HUES6 (cell line): ENCODE measurements around the gene WWP2.

Experiments used
- H3K27ac ChIP-seq: 2 replicates; pipeline ENCODE4 v1.7.0; 2013; ENCODE audit warnings: low read depth, mild to moderate bottlenecking, low read length, inconsistent platforms
- H3K27me3 ChIP-seq: 2 replicates; pipeline ENCODE4 v1.6.1; 2013; ENCODE audit warnings: low read length; ENCODE audit not compliant: control insufficient read depth, insufficient read depth
- H3K36me3 ChIP-seq: 2 replicates; pipeline ENCODE4 v1.6.1; 2013; ENCODE audit warnings: low read length; ENCODE audit not compliant: control insufficient read depth, insufficient read depth
- H3K4me1 ChIP-seq: 2 replicates; pipeline ENCODE4 v1.6.1; 2013; ENCODE audit warnings: low read length; ENCODE audit not compliant: control insufficient read depth, insufficient read depth
- H3K4me3 ChIP-seq: 2 replicates; pipeline ENCODE4 v1.5.1; 2013; ENCODE audit warnings: low read depth, low read length
- H3K9ac ChIP-seq: one replicate; pipeline ENCODE4 v1.6.1; 2013; ENCODE audit warnings: mild to moderate bottlenecking, low read length
- H3K9me3 ChIP-seq: 2 replicates; pipeline ENCODE4 v1.6.1; 2013; ENCODE audit warnings: low read depth, low read length; ENCODE audit not compliant: control insufficient read depth, insufficient read depth

Gene WWP2

DNA sequence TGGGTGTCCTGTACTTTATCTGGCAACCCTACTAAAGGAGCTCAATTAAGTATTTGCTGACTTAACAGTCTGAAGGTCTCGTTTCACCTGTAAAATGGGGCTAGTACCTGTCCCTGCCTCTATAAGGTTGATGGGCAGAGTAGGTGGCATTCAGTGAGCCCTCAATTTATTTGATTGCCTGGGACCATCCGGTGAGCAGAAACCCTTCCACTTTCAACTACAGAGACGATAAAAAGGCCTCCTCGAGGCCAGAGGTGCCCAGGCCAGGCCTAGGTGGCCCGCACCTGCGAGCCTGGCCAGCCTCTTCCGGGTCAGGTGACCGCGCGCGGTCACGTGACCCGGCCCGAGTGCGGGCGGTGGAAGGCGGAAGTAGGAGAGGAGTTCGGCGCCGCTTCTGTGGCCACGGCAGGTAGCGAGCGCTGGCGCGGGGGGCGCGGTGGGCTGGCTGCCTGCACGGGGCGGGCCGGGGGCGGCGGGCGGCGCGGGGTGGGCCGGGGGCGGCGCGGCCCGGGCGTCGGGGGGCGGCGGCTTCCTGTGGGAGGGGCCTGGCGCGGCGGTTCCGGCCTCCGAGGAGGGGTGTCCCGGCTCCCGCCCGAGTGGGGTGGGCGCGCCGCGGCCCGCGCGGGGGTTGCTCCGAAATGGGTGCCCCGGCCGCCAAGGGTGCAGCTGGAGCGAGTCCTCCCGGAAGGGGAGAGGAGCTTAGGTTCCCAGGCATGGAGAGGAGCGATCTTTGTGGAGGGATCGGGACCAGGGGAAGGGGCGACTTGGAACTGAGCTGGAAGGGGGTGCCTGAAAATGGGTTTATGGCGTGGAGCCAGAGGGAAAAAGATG lies at the start of gene WWP2:
WWP2 (plus strand) TSS at position 350 of the 831 bp plus-strand sequence. CDS start 24,679 bp downstream, outside the sequence.
- H3K9ac ChIP-seq = peak within 1 kb of the TSS; percentile 94
- no peaks in the 10 kb centered on the region for H3K27me3 ChIP-seq
- peak within 1 kb of the TSS; percentile 48; the same call in 1 of the 2 replicates for H3K27ac ChIP-seq
- H3K4me3 ChIP-seq = peak within 1 kb of the TSS; percentile 100
- H3K4me1 ChIP-seq = peaks cover 5% of the 10 kb centered on the region
- no peaks in the 10 kb centered on the region for H3K36me3 ChIP-seq
- H3K9me3 ChIP-seq = peaks cover 1% of the 10 kb centered on the region; the same call in 1 of the 2 replicates

DNA sequence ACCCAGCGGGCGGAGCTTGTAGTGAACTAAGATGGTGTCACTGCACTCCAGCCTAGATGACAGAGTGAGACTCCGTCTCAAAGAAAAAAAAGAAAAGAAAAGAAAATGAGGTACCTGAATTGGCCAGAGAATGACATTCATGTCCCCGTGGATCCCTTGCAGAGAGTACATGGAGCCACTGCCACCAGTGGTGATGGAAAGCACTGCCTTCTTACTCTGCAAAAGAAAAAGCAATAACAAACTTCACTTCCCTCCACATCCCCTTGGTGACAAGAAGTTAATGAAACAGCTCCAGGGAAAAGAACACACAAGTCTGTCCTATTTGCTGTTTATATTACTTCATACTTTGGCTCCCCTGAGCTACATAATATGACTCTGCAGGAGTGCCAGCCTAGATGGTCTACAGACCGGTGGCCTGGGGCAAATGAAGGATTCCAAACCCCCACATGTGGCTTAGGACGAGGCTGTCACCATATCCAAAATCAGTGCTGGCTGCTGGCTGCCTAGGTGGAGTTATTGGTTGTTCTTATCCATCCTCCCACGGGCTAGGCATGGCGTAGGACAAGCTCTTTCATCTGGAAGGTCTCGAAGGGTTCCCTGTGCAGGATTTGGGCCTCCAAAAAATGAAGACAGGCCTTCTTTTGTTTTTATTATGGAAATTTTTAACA lies 49.1 kb upstream of the WWP2 start:
- Histone ChIP-seq H3K27ac (no peak overlapping the region), H3K9ac (no peak overlapping the region), H3K36me3 (peaks cover 53% of the 10 kb centered on the region), H3K4me3 (no peak overlapping the region), H3K4me1 (no peaks in the 10 kb centered on the region), H3K27me3 (no peaks in the 10 kb centered on the region), H3K9me3 (no peaks in the 10 kb centered on the region)

DNA sequence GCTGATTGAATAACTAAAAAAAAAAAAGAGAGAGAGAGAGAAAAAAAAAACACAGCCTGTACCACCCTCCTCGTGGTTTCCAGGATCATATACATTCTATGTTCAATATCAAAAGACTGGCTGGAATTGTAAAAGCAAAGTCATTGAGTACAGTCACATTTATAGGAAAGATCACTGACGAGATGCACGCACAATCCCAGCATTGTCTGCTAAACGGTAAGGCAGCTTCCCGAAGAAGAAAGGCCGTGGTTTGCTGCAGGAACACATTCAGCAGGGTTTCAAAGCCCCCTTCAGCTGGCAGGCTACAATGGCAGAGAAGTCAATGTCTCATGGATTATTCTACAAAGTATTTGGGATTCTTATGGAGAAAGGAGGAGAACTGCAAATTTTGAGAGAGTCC lies 45.1 kb upstream of the WWP2 start:
- Histone ChIP-seq H3K9me3 (no peaks in the 10 kb centered on the region), H3K9ac (no peak overlapping the region), H3K36me3 (peaks cover 42% of the 10 kb centered on the region), H3K27ac (no peak overlapping the region), H3K27me3 (no peaks in the 10 kb centered on the region), H3K4me1 (no peaks in the 10 kb centered on the region; the same call in 1 of the 2 replicates), H3K4me3 (no peak overlapping the region)

DNA sequence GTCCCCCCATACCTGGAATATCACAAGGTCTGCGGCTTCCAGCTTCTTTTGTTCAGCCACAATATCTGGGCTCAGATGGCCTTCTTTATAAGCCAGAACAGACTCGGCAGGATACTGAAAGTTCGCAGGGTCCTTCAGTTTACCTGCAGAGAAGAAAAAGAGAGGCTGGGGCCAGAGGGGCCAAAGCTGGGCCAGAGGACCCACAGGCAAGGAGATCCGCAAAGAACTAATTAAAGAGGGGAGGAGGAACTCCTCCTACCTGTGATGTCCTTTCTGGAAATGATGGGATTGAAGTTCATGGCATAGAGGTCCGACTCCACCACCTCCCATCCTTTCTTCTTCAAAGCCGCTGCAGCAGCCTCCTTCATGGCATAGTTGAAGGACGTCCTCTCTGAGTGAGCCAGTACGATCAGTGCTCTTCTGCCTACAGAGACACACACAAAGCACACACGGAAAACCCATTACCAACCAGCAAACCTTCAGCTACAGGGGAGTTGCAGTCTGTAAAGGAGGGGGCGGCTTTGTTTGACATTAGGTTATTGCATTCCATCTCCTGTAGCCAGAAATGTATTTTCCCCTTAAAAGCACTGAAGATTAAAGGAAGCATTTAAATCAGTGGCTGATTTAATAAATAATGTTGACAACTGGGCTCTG lies 43.9 kb upstream of the WWP2 start:
- Histone ChIP-seq H3K9ac (no peak overlapping the region), H3K27me3 (no peaks in the 10 kb centered on the region), H3K9me3 (no peaks in the 10 kb centered on the region), H3K4me1 (no peaks in the 10 kb centered on the region; the same call in 1 of the 2 replicates), H3K27ac (no peak overlapping the region), H3K36me3 (peaks cover 30% of the 10 kb centered on the region), H3K4me3 (no peak overlapping the region)

DNA sequence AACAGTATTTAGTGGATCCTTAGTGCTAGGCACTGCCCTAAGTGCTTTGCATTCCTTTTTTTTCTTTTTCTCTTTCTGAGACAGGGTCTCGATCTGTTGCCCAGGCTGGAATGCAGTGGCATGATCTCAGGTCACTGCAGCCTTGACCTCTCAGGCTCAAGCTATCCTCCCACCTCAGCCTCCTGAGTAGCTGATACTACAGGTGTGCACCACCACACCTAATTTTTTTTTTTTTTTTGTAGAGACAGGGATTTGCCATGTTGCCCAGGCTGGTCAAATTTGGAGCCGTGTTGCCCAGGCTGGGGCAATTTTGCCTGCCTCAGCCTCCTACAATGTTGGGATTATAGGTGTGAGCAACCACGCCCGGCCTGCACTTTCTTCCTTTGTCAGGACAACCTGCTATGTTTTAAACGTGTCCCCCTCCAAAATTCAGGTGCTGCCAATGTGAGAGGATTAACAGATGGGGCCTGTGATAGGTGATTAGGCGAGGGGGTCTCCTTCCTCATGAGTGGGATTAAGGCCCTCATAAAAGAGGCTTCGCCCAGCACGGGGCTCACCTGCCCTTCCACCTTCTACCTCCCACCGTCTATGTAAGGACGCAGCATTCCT lies 41.2 kb upstream of the WWP2 start:
- Histone ChIP-seq H3K4me1 (peaks cover 13% of the 10 kb centered on the region), H3K27ac (no peak overlapping the region), H3K4me3 (no peak overlapping the region), H3K27me3 (no peaks in the 10 kb centered on the region), H3K9me3 (no peaks in the 10 kb centered on the region), H3K9ac (no peak overlapping the region), H3K36me3 (peaks cover 17% of the 10 kb centered on the region)

DNA sequence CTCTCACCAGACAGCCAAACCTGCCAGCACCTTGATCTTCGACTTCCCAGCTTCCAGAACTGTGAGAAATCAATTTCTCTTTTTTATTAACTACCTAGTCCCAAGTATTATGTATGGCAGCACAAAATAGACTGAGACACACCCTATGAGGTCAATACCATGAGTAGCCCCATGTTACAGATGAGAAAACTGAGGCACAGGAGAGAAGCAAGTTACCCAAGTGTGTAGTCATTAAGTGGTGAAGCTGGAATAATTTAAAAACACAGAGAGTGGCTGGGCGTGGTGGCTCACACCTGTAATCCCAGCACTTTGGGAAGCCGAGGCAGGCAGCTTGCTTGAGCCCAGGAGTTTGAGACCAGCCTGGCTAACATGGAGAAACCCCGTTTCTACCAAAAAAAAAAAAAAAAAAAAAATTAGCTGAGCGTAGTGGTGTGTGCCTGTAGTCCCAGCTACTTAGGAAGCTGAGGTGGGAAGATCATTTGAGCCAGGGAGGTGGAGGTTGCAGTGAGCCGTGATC lies 40.6 kb upstream of the WWP2 start:
- no peaks in the 10 kb centered on the region for H3K9me3 ChIP-seq
- no peak overlapping the region for H3K9ac ChIP-seq
- H3K4me1 ChIP-seq = peaks cover 15% of the 10 kb centered on the region
- H3K4me3 ChIP-seq = no peak overlapping the region
- H3K36me3 ChIP-seq = peaks cover 16% of the 10 kb centered on the region
- H3K27me3 ChIP-seq = no peaks in the 10 kb centered on the region
- H3K27ac ChIP-seq = no peak overlapping the region

DNA sequence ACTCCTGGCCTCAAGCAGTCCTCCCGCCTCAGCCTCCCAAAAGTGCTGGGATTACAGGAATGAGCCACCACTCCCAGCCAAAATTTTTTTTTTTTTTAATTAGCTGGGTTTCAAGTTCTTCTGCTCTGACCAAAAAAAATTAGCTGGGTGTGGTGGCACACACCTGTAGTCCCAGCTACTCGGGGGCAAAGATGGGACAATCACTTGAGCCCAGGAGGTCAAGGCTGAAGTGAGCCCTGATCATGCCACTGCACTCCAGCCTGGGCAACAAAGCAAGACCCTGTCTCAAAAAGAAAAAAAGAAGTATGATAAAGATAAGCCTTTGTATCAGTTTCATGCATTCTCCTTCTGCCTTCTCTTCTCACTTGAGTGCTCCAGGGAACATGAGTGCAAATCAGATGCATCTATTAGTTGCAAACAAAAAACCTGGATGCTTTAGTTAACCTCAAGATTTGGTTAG lies 37.7 kb upstream of the WWP2 start:
- Histone ChIP-seq H3K4me1 (peaks cover 27% of the 10 kb centered on the region), H3K27ac (no peak overlapping the region), H3K9ac (no peak overlapping the region), H3K27me3 (no peaks in the 10 kb centered on the region), H3K9me3 (no peaks in the 10 kb centered on the region), H3K4me3 (no peak overlapping the region), H3K36me3 (no peaks in the 10 kb centered on the region; the same call in 1 of the 2 replicates)

DNA sequence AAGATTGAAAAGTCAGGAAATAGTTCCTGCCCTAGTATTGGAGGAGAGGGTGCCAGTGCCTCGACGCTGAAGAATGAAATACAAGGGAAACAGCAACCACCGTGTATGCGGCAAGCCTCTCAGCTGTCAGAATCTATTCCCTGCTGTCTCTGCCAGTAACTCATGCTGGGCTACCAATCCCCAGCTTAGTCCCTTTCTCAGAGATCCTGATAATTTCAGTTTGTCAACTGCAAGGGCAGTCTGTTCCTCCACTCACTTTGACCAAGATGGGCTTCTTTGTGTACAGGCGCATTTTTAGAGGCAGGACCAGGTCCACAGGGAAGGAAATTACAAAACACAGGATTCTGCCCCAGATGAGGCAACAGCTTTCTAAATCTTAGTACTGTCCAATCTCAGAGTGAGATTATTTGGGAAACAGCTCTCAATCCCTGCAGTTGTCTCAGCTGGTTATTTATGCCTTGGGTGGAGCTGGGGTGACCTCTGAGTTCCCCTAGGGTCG lies 37.1 kb upstream of the WWP2 start:
- Histone ChIP-seq H3K27ac (no peak overlapping the region), H3K4me3 (peak overlapping the region; percentile 64; the same call in 1 of the 2 replicates), H3K27me3 (no peaks in the 10 kb centered on the region), H3K4me1 (peaks cover 27% of the 10 kb centered on the region), H3K36me3 (no peaks in the 10 kb centered on the region; the same call in 1 of the 2 replicates), H3K9me3 (no peaks in the 10 kb centered on the region), H3K9ac (peak overlapping the region; percentile 95)

DNA sequence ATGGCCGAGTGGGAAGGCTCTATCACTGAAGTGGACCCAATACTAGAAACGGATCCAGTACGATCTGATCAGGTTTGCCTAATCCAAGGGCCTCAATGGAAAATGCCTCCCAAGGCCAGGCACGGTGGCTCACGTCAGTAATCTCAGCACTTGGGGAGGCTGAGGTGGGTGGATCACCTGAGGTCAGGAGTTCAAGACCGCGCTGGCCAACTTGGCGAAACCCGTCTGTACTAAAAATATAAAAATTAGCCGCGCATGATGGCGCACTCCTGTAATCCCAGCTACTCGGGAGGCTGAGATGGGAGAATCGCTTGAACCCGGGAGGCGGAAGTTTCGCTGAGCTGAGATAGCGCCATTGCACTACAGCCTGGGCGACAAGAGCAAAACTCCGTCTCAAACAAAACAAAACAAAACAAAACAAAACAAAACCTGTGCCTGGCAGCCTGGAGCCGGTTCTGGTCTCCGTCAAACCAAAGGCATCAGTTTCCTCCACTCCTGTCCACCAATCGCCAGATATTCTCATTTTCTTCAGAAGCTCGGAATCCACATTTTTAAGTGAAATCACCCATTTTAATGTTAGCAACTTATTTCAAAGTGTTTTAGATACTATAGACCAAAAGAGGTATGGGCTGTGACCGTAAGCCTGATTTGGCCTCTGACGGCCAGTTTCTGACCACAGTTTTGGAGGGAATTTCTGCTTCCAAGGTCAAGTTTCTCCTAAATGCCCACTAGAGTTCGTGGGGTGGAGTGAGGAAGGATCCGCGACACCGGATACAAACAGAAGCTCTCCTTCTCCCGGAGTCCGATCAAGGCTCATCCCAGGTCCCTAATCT lies 36.4 kb upstream of the WWP2 start:
- Histone ChIP-seq H3K27ac (peak overlapping the region; percentile 89), H3K4me3 (peak overlapping the region; percentile 64), H3K36me3 (no peaks in the 10 kb centered on the region; the same call in 1 of the 2 replicates), H3K27me3 (no peaks in the 10 kb centered on the region), H3K9ac (peak overlapping the region; percentile 95), H3K9me3 (no peaks in the 10 kb centered on the region), H3K4me1 (peaks cover 27% of the 10 kb centered on the region)
